HepG2 (cell line): ENCODE data around the gene DNM1L. TPM values are rescaled to one million over a fixed set of nuclear protein-coding genes. Genes with fewer than 3 reads are reported as not detected.

Source experiments
- AHR ChIP-seq: IDR thresholded peaks from 2 replicates; pipeline ENCODE4 v1.6.1; 2018; ENCODE audit warnings: missing genetic modification reagents, missing compliant biosample characterization
- ATAD3A ChIP-seq: sonication (generic); formaldehyde crosslinking; IDR thresholded peaks from 2 replicates; pipeline ENCODE4 v1.4.0; 2020; ENCODE audit warnings: missing genetic modification reagents
- CHD4 ChIP-seq: fragments of 200-600 bp; sonication (generic); IDR thresholded peaks from 2 replicates; pipeline ENCODE4 v1.7.0; 2017; ENCODE audit warnings: mild to moderate bottlenecking, low read length, borderline replicate concordance
- GATAD1 ChIP-seq: IDR thresholded peaks from 2 replicates; pipeline ENCODE4 v1.6.1; 2016; ENCODE audit warnings: missing genetic modification reagents, missing compliant biosample characterization
- MAF1 ChIP-seq: sonication (generic); formaldehyde crosslinking; IDR thresholded peaks from 2 replicates; pipeline ENCODE4 v1.5.0; 2020; ENCODE audit warnings: missing genetic modification reagents, borderline replicate concordance
- NFE2 ChIP-seq: sonication (generic); formaldehyde crosslinking; IDR thresholded peaks from 2 replicates; pipeline ENCODE4 v1.4.0; 2020; ENCODE audit warnings: missing genetic modification reagents
- NFIB ChIP-seq: sonication (generic); formaldehyde crosslinking; IDR thresholded peaks from 2 replicates; pipeline ENCODE4 v1.9.0; 2021; ENCODE audit warnings: missing genetic modification reagents, mild to moderate bottlenecking, borderline replicate concordance
- SIN3A ChIP-seq: IDR thresholded peaks from 2 replicates; pipeline ENCODE4 v1.6.1; 2011; ENCODE audit warnings: low read depth, mild to moderate bottlenecking, control low read depth, low read length, borderline replicate concordance
- SSRP1 ChIP-seq: IDR thresholded peaks from 2 replicates; pipeline ENCODE4 v1.6.1; 2016; ENCODE audit warnings: control low read depth
- ZFP82 ChIP-seq: sonication (generic); formaldehyde crosslinking; IDR thresholded peaks from 2 replicates; pipeline ENCODE4 v1.5.1; 2020; ENCODE audit warnings: mild to moderate bottlenecking, missing genetic modification reagents, borderline replicate concordance
- ZNF333 ChIP-seq: sonication (generic); formaldehyde crosslinking; IDR thresholded peaks from 2 replicates; pipeline ENCODE4 v1.4.0; 2020; ENCODE audit warnings: mild to moderate bottlenecking, missing genetic modification reagents, borderline replicate concordance
- ZNF546 ChIP-seq: sonication (generic); formaldehyde crosslinking; conservative IDR thresholded peaks from 2 replicates; pipeline ENCODE4 v1.8.1; 2023; ENCODE audit warnings: mild to moderate bottlenecking, missing genetic modification reagents
- ZNF557 ChIP-seq: sonication (generic); formaldehyde crosslinking; IDR thresholded peaks from 2 replicates; pipeline ENCODE4 v1.4.0; 2020; ENCODE audit warnings: missing genetic modification reagents
- ZNF775 ChIP-seq: sonication (generic); formaldehyde crosslinking; IDR thresholded peaks from 2 replicates; pipeline ENCODE4 v1.4.0; 2020; ENCODE audit warnings: missing genetic modification reagents, mild to moderate bottlenecking, moderate library complexity, borderline replicate concordance
- ZNF781 ChIP-seq: sonication (generic); formaldehyde crosslinking; IDR thresholded peaks from 2 replicates; pipeline ENCODE4 v1.5.1; 2020; ENCODE audit warnings: borderline replicate concordance, mild to moderate bottlenecking, missing genetic modification reagents; ENCODE audit errors: not compliant biosample characterization
- ZSCAN31 ChIP-seq: sonication (generic); formaldehyde crosslinking; IDR thresholded peaks from 2 replicates; pipeline ENCODE4 v1.5.0; 2020; ENCODE audit warnings: low read depth, mild to moderate bottlenecking, missing genetic modification reagents
- polyA plus RNA-seq, 8 experiments: library from polyadenylated mRNA; depleted of rRNA in 3 of 8; stranded (reverse) in 7 of 8; unstranded in 1 of 8; fragments of >200 nt; fragmentation: Illumina TruSeq in 4 of 8; extraction: Trizol in 4 of 8; gene quantifications; 2 replicates each; pipeline versions ENCODE4 v1.2.1 to v1.2.3, GENCODE V29; 2011 to 2016; ENCODE audit warnings: low read depth in 4 of 8, missing spikeins in 1 of 8, mixed read lengths in 1 of 8; ENCODE audit not compliant: insufficient read depth in 1 of 8
- total RNA-seq, 5 experiments: library from RNA; depleted of rRNA; stranded (reverse); fragments of >200 nt; fragmentation: Illumina TruSeq; extraction: Trizol; gene quantifications; 2 replicates each; pipeline ENCODE4 v1.2.3, GENCODE V29; 2016; ENCODE audit warnings: low read depth in 1 of 5
- TF ChIP-seq, protein P1 (sequence below): conservative IDR thresholded peaks from 2 replicates; pipeline ENCODE4 v1.6.1; 2018; ENCODE audit warnings: missing genetic modification reagents
- TF ChIP-seq, protein P2 (sequence below): sonication (generic); formaldehyde crosslinking; IDR thresholded peaks from 2 replicates; pipeline ENCODE4 v1.5.0; 2020; ENCODE audit warnings: missing genetic modification reagents
- TF ChIP-seq, protein P3 (sequence below): sonication (generic); formaldehyde crosslinking; IDR thresholded peaks from 2 replicates; pipeline ENCODE4 v1.4.0; 2020; ENCODE audit warnings: missing genetic modification reagents
- TF ChIP-seq, protein P4 (sequence below): sonication (generic); formaldehyde crosslinking; IDR thresholded peaks from 2 replicates; pipeline ENCODE4 v1.4.0; 2020; ENCODE audit warnings: missing genetic modification reagents, borderline replicate concordance
- TF ChIP-seq, protein P5 (sequence below): sonication (generic); formaldehyde crosslinking; IDR thresholded peaks from 2 replicates; pipeline ENCODE4 v1.4.0; 2020; ENCODE audit warnings: missing genetic modification reagents
- TF ChIP-seq, protein P6 (sequence below): IDR thresholded peaks from 2 replicates; pipeline ENCODE4 v1.6.1; 2016; ENCODE audit warnings: low read depth, control low read depth

Gene DNM1L
- total and polyA plus RNA-seq, 2 of the 13 experiments (the other 11 are each of a cell fraction or from before 2014, with no cell fraction given): 35.9 to 65.8 TPM

DNA sequence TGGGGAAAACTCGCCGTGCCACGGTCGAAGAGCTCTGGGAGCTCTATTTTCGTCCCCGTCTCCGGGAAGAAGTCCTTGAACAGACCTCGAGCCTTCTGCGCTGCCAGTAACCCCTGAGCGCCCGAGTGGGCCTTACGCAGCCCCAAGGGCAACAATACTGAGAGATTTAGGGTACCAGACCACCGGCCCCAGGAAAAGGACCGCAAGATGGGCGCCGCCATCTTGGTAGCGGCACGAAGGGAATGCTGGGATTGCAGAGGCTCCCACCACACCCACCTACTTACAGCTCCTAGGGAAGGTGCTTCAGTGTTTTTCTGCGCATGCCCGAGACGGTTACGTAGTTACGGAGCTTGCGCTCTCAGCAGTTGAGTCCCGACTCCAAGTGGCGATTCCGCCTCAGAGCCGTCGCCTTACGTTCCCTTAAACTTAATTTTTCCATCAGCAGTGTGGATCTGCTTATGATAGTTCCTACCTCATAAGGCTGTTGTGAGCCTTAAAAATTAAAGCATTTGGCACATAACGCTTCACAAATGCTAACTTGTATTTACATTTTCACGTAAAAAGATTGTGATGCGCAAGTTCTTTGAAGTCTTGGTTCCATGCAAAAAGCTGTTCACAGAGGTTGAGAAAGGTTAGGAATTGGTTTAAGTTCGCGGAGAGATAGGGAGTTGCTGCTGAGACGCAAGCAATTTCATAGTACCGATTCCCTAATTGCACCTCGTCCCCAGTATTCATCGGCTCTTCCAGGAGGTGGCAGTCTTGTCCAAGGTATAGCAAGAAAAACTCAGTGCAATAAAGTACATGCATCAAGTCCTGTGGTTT, 76.8 kb downstream of the DNM1L start, which contains the start of gene YARS2 (continued):
- peak; percentile 19 for TF ChIP-seq ZNF781
- TF ChIP-seq, protein P1, sequence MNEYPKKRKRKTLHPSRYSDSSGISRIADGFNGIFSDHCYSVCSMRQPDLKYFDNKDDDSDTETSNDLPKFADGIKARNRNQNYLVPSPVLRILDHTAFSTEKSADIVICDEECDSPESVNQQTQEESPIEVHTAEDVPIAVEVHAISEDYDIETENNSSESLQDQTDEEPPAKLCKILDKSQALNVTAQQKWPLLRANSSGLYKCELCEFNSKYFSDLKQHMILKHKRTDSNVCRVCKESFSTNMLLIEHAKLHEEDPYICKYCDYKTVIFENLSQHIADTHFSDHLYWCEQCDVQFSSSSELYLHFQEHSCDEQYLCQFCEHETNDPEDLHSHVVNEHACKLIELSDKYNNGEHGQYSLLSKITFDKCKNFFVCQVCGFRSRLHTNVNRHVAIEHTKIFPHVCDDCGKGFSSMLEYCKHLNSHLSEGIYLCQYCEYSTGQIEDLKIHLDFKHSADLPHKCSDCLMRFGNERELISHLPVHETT (CRISPR knock-in tag): no peak
- TF ChIP-seq, protein P2, sequence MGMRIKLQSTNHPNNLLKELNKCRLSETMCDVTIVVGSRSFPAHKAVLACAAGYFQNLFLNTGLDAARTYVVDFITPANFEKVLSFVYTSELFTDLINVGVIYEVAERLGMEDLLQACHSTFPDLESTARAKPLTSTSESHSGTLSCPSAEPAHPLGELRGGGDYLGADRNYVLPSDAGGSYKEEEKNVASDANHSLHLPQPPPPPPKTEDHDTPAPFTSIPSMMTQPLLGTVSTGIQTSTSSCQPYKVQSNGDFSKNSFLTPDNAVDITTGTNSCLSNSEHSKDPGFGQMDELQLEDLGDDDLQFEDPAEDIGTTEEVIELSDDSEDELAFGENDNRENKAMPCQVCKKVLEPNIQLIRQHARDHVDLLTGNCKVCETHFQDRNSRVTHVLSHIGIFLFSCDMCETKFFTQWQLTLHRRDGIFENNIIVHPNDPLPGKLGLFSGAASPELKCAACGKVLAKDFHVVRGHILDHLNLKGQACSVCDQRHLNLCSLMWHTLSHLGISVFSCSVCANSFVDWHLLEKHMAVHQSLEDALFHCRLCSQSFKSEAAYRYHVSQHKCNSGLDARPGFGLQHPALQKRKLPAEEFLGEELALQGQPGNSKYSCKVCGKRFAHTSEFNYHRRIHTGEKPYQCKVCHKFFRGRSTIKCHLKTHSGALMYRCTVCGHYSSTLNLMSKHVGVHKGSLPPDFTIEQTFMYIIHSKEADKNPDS: no peak
- TF ChIP-seq ZNF557 (CRISPR knock-in tag): no peak
- peak; percentile 90 for TF ChIP-seq GATAD1
- TF ChIP-seq, protein P3, sequence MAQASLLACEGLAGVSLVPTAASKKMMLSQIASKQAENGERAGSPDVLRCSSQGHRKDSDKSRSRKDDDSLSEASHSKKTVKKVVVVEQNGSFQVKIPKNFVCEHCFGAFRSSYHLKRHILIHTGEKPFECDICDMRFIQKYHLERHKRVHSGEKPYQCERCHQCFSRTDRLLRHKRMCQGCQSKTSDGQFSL: no peak
- TF ChIP-seq CHD4: no peak
- TF ChIP-seq MAF1: no peak
- no peak for TF ChIP-seq NFIB (CRISPR knock-in tag)
- TF ChIP-seq, protein P4, sequence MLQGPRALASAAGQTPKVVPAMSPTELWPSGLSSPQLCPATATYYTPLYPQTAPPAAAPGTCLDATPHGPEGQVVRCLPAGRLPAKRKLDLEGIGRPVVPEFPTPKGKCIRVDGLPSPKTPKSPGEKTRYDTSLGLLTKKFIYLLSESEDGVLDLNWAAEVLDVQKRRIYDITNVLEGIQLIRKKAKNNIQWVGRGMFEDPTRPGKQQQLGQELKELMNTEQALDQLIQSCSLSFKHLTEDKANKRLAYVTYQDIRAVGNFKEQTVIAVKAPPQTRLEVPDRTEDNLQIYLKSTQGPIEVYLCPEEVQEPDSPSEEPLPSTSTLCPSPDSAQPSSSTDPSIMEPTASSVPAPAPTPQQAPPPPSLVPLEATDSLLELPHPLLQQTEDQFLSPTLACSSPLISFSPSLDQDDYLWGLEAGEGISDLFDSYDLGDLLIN (CRISPR knock-in tag): no peak
- TF ChIP-seq NFE2 (CRISPR knock-in tag): no peak
- TF ChIP-seq ZSCAN31 (CRISPR knock-in tag): peak; percentile 54; the same call in 1 of the 2 replicates
- peak; percentile 71; the same call in 1 of the 2 replicates for TF ChIP-seq SIN3A
- TF ChIP-seq ZFP82 (CRISPR knock-in tag): peak; percentile 73; the same call in 1 of the 2 replicates
- TF ChIP-seq ZNF546 (CRISPR knock-in tag): no peak; the same call in 1 of the 2 replicates
- no peak for TF ChIP-seq ATAD3A
- TF ChIP-seq, protein P5, sequence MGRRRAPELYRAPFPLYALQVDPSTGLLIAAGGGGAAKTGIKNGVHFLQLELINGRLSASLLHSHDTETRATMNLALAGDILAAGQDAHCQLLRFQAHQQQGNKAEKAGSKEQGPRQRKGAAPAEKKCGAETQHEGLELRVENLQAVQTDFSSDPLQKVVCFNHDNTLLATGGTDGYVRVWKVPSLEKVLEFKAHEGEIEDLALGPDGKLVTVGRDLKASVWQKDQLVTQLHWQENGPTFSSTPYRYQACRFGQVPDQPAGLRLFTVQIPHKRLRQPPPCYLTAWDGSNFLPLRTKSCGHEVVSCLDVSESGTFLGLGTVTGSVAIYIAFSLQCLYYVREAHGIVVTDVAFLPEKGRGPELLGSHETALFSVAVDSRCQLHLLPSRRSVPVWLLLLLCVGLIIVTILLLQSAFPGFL (CRISPR knock-in tag): no peak
- TF ChIP-seq ZNF333 (CRISPR knock-in tag): no peak; the same call in 1 of the 2 replicates
- TF ChIP-seq, protein P6, sequence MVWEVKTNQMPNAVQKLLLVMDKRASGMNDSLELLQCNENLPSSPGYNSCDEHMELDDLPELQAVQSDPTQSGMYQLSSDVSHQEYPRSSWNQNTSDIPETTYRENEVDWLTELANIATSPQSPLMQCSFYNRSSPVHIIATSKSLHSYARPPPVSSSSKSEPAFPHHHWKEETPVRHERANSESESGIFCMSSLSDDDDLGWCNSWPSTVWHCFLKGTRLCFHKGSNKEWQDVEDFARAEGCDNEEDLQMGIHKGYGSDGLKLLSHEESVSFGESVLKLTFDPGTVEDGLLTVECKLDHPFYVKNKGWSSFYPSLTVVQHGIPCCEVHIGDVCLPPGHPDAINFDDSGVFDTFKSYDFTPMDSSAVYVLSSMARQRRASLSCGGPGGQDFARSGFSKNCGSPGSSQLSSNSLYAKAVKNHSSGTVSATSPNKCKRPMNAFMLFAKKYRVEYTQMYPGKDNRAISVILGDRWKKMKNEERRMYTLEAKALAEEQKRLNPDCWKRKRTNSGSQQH (CRISPR knock-in tag): no peak
- TF ChIP-seq AHR (CRISPR knock-in tag): no peak
- no peak for TF ChIP-seq ZNF775 (CRISPR knock-in tag)
- TF ChIP-seq SSRP1 (CRISPR knock-in tag): no peak; the same call in 1 of the 2 replicates
